Neural progenitor cell (in vitro differentiated cells): ENCODE results near the gene IPO13.

Source experiments
- CTCF ChIP-seq: fragments of 200-600 bp; sonication (generic); IDR thresholded peaks from 2 replicates; pipeline ENCODE4 v1.5.1; 2017; ENCODE audit warnings: antibody characterized with exemption, mild to moderate bottlenecking
- EZH2 ChIP-seq: fragments of 200-600 bp; sonication (generic); IDR thresholded peaks from 2 replicates; pipeline ENCODE4 v1.6.1; 2017; ENCODE audit warnings: antibody characterized with exemption, mild to moderate bottlenecking, moderate library complexity
- EZH2phosphoT487 ChIP-seq: fragments of 200-600 bp; sonication (generic); IDR thresholded peaks from 2 replicates; pipeline ENCODE4 v1.6.1; 2017; ENCODE audit warnings: antibody characterized with exemption

GRCh38 chr1:43904660-43905551 is 41.8 kb upstream of the IPO13 start:
- TF ChIP-seq CTCF (no peak), EZH2phosphoT487 (no peak), EZH2 (no peak)
